Measurements from ENCODE around the gene GREM1.

Gene GREM1

GRCh38 chr15:32730677-32731654, 13.2 kb downstream of the GREM1 start:
- H3K36me3 Mint-ChIP-seq (ENCODE audit: low read depth) = peaks cover 19% of the 10 kb centered on the region
- H3K27me3 Mint-ChIP-seq (ENCODE audit: low read depth) = peaks cover 28% of the 10 kb centered on the region
- no peak overlapping the region for H3K27ac Mint-ChIP-seq
- H3K4me3 Mint-ChIP-seq = no peak overlapping the region
- H3K4me1 Mint-ChIP-seq = peaks cover 4% of the 10 kb centered on the region
- no peak for TF ChIP-seq CTCF (IDR thresholded peaks at IDR 0.05; ENCODE audit: unreplicated experiment in 3 of 3)
- peaks cover 23% of the 10 kb centered on the region for H3K9me3 Mint-ChIP-seq

GRCh38 chr15:32732574-32733157, 14.9 kb downstream of the GREM1 start:
- Mint-ChIP-seq H3K4me1 (peaks cover 4% of the 10 kb centered on the region), H3K4me3 (no peak overlapping the region)

GRCh38 chr15:32733281-32733680, 15.5 kb downstream of the GREM1 start:
- Mint-ChIP-seq H3K36me3 (ENCODE audit: low read depth) (peaks cover 14% of the 10 kb centered on the region), H3K4me3 (no peak overlapping the region), H3K4me1 (peaks cover 4% of the 10 kb centered on the region), H3K9me3 (peaks cover 15% of the 10 kb centered on the region), H3K27ac (no peak overlapping the region), H3K27me3 (ENCODE audit: low read depth) (peaks cover 25% of the 10 kb centered on the region)
- TF ChIP-seq CTCF (IDR thresholded peaks at IDR 0.05; ENCODE audit: unreplicated experiment in 3 of 3) = no peak

More at GRCh38 chr15:32732574-32733157, 14.9 kb downstream of the GREM1 start:
- Mint-ChIP-seq H3K27me3 (ENCODE audit: low read depth) (peaks cover 27% of the 10 kb centered on the region), H3K27ac (no peak overlapping the region), H3K9me3 (peaks cover 15% of the 10 kb centered on the region), H3K36me3 (ENCODE audit: low read depth) (peaks cover 14% of the 10 kb centered on the region)
- TF ChIP-seq CTCF (IDR thresholded peaks at IDR 0.05; ENCODE audit: unreplicated experiment in 3 of 3) = no peak

GRCh38 chr15:32735989-32736700, 18.3 kb downstream of the GREM1 start:
- H3K9me3 Mint-ChIP-seq = peaks cover 16% of the 10 kb centered on the region
- H3K4me3 Mint-ChIP-seq = no peak overlapping the region
- no peaks in the 10 kb centered on the region for H3K4me1 Mint-ChIP-seq
- TF ChIP-seq CTCF (IDR thresholded peaks at IDR 0.05; ENCODE audit: unreplicated experiment in 3 of 3) = no peak
- peaks cover 16% of the 10 kb centered on the region for H3K36me3 Mint-ChIP-seq (ENCODE audit: low read depth)
- H3K27me3 Mint-ChIP-seq (ENCODE audit: low read depth) = peaks cover 14% of the 10 kb centered on the region
- no peak overlapping the region for H3K27ac Mint-ChIP-seq

- no peak overlapping the region for H3K27ac Mint-ChIP-seq
- H3K9me3 Mint-ChIP-seq = peaks cover 16% of the 10 kb centered on the region
- peaks cover 16% of the 10 kb centered on the region for H3K36me3 Mint-ChIP-seq (ENCODE audit: low read depth)
- peaks cover 12% of the 10 kb centered on the region for H3K27me3 Mint-ChIP-seq (ENCODE audit: low read depth)
- no peak for TF ChIP-seq CTCF (IDR thresholded peaks at IDR 0.05; ENCODE audit: unreplicated experiment in 3 of 3)
- no peaks in the 10 kb centered on the region for H3K4me1 Mint-ChIP-seq
- H3K4me3 Mint-ChIP-seq = no peak overlapping the region
Observed at GRCh38 chr15:32736701-32737061, 18.9 kb downstream of the GREM1 start.

Measured in nephron (organoid).